DMS114 treated with DMSO at 0.1 percent for 48 hours (cell line): ENCODE data around the gene KAZN.
A peak's percentile ranks its signal among the peaks of the same experiment; 100 is the strongest.

Experiments used
- DNase-seq: peaks from one replicate; lab custom pipeline; 2025; ENCODE audit not compliant: unreplicated experiment; lab: John Stamatoyannopoulos, UW

KAZN gene

GRCh38 chr1:15146971-15147376, 548.5 kb downstream of the KAZN start:
- DNase-seq = no peak

GRCh38 chr1:15148004-15148403, 549.5 kb downstream of the KAZN start:
- no peak for DNase-seq

GRCh38 chr1:15148475-15148874, 550.0 kb downstream of the KAZN start:
- no peak for DNase-seq

- no peak for DNase-seq
Observed at GRCh38 chr1:15148941-15149340, 550.5 kb downstream of the KAZN start.

- no peak for DNase-seq
Observed at GRCh38 chr1:15150376-15150775, 551.9 kb downstream of the KAZN start.

- no peak for DNase-seq
Observed at GRCh38 chr1:15151377-15151806, 552.9 kb downstream of the KAZN start.

- DNase-seq = no peak
Observed at GRCh38 chr1:15151871-15152270, 553.4 kb downstream of the KAZN start.

GRCh38 chr1:15152318-15153183, 554.1 kb downstream of the KAZN start:
- DNase-seq = peak; percentile 67

GRCh38 chr1:15153184-15153841, 554.8 kb downstream of the KAZN start, which contains the start of gene TMEM51:
Gene TMEM51 (plus strand): TSS chr1:15153747. CDS start chr1:15215088, 61,341 bp downstream.
- DNase-seq = peak; percentile 38

GRCh38 chr1:15153842-15154479, 555.5 kb downstream of the KAZN start:
- DNase-seq = no peak

- no peak for DNase-seq
Observed at GRCh38 chr1:15154480-15155036, 556.1 kb downstream of the KAZN start.

GRCh38 chr1:15155191-15155590, 556.7 kb downstream of the KAZN start:
- no peak for DNase-seq

GRCh38 chr1:15155888-15156741, 557.6 kb downstream of the KAZN start:
- no peak for DNase-seq

GRCh38 chr1:15156807-15157380, 558.4 kb downstream of the KAZN start:
- DNase-seq = no peak

GRCh38 chr1:15157524-15158399, 559.3 kb downstream of the KAZN start:
- no peak for DNase-seq

GRCh38 chr1:15158506-15159165, 560.2 kb downstream of the KAZN start:
- DNase-seq = no peak

GRCh38 chr1:15159166-15159555, 560.7 kb downstream of the KAZN start:
- no peak for DNase-seq

GRCh38 chr1:15160626-15161025, 562.1 kb downstream of the KAZN start:
- no peak for DNase-seq

- DNase-seq = no peak
Observed at GRCh38 chr1:15167386-15167785, 568.9 kb downstream of the KAZN start.
